H1 (cell line): Measurements from ENCODE around the gene FOXG1. TPM values are rescaled to one million over a fixed set of nuclear protein-coding genes. Genes with fewer than 3 reads are reported as not detected.

Experiments
- CTCF ChIA-PET: fragments of 300-600 bp; sonication (Branson Sonifier 250); formaldehyde crosslinking; loops from one replicate; lab custom pipeline; 2021; ENCODE audit not compliant: partially characterized antibody; lab: Charles Lee
- POLR2A ChIA-PET: fragments of 300-600 bp; sonication (Branson Sonifier 250); formaldehyde crosslinking; loops from one replicate; lab custom pipeline; 2021; ENCODE audit warnings: inconsistent platforms; ENCODE audit not compliant: partially characterized antibody; lab: Charles Lee
- DNase-seq, 2 experiments: peaks; one replicate each; pipeline versions ENCODE4 v3.0.0 to v3.0.0-alpha.2; 2010 to 2022; ENCODE audit warnings: low spot score in 2 of 2, low read depth in 1 of 2, mixed read lengths in 1 of 2
- FAIRE-seq: peaks from 2 replicates; lab custom pipeline; 2011; peaks lifted over from hg19 to GRCh38; lab: Jason Lieb, UNC
- H2AFZ ChIP-seq: 2 replicates; pipeline ENCODE4 v1.8.1; 2012; ENCODE audit warnings: low read length, inconsistent platforms
- H2AK5ac ChIP-seq: 2 replicates; pipeline ENCODE4 v1.6.1; 2013; ENCODE audit warnings: low read depth, low read length
- H2BK120ac ChIP-seq: replicated peaks from 2 replicates; pipeline ENCODE3; 2013; ENCODE audit warnings: low read depth, low read length, inconsistent platforms
- H2BK12ac ChIP-seq: 2 replicates; pipeline ENCODE4 v1.6.1; 2013; ENCODE audit warnings: low read depth, low read length
- H2BK15ac ChIP-seq: 2 replicates; pipeline ENCODE4 v1.6.1; 2013; ENCODE audit warnings: low read length
- H2BK20ac ChIP-seq: 2 replicates; pipeline ENCODE4 v1.6.1; 2013; ENCODE audit warnings: low read length
- H2BK5ac ChIP-seq: 2 replicates; pipeline ENCODE4 v1.6.1; 2013; ENCODE audit warnings: low read depth, low read length
- H3K14ac ChIP-seq: 2 replicates; pipeline ENCODE4 v1.6.1; 2013; ENCODE audit warnings: inconsistent platforms; ENCODE audit not compliant: insufficient read length
- H3K18ac ChIP-seq: 2 replicates; pipeline ENCODE4 v1.6.1; 2013; ENCODE audit warnings: low read length; ENCODE audit errors: extremely low read depth
- H3K23ac ChIP-seq: 2 replicates; pipeline ENCODE4 v1.6.1; 2013; ENCODE audit warnings: inconsistent platforms; ENCODE audit not compliant: insufficient read length
- H3K23me2 ChIP-seq: 2 replicates; pipeline ENCODE4 v1.6.1; 2013; ENCODE audit warnings: low read depth, low read length
- H3K27ac ChIP-seq: 2 replicates; pipeline ENCODE4 v1.6.1; 2011; ENCODE audit warnings: low read depth, low read length, inconsistent platforms
- H3K27me3 ChIP-seq, 4 experiments: replicated peaks in 1 of 4; 1 replicate in 1 of 4; 2 replicates in 3 of 4; pipeline versions ENCODE4 v1.6.1 to v1.8.1; 2011 to 2013; ENCODE audit warnings: low read length in 3 of 4, mild to moderate bottlenecking in 3 of 4, inconsistent platforms in 2 of 4, mixed read lengths in 2 of 4, moderate library complexity in 1 of 4; ENCODE audit not compliant: control insufficient read depth in 3 of 4, insufficient read depth in 3 of 4; ENCODE audit errors: extremely low read depth in 1 of 4
- H3K36me3 ChIP-seq, 4 experiments: 2 replicates each; pipeline versions ENCODE4 v1.6.1 to v1.8.1; 2011 to 2013; ENCODE audit warnings: mild to moderate bottlenecking in 4 of 4, low read length in 3 of 4, moderate library complexity in 2 of 4, control low read depth in 1 of 4, inconsistent platforms in 1 of 4; ENCODE audit not compliant: insufficient read depth in 4 of 4, control insufficient read depth in 2 of 4
- H3K4ac ChIP-seq: replicated peaks from 2 replicates; pipeline ENCODE3; 2013; ENCODE audit warnings: low read length, low read depth, mixed read lengths, inconsistent platforms; ENCODE audit not compliant: insufficient read length
- H3K4me1 ChIP-seq, 4 experiments: replicated peaks in 1 of 4; 1 replicate in 1 of 4; 2 replicates in 3 of 4; pipeline versions ENCODE4 v1.6.1 to v1.8.1; 2011 to 2013; ENCODE audit warnings: low read length in 3 of 4, inconsistent platforms in 2 of 4, mixed read lengths in 1 of 4; ENCODE audit not compliant: insufficient read depth in 4 of 4, control insufficient read depth in 3 of 4
- H3K4me2 ChIP-seq, 2 experiments: 2 replicates each; pipeline versions ENCODE4 v1.6.1 to v1.8.1; 2011 to 2013; ENCODE audit warnings: low read depth in 2 of 2, low read length in 2 of 2, control low read depth in 1 of 2, inconsistent platforms in 1 of 2, mild to moderate bottlenecking in 1 of 2; ENCODE audit not compliant: insufficient read depth in 1 of 2
- H3K4me3 ChIP-seq, 4 experiments: fragments of 200-600, 300-600 bp in 1 of 4; sonication (generic), shearing (Covaris generic), sonication (Bioruptor Twin) in 1 of 4; 2 replicates each; pipeline versions ENCODE4 v1.5.1 to v1.8.1; 2011 to 2016; ENCODE audit warnings: low read length in 4 of 4, low read depth in 3 of 4, control low read depth in 2 of 4, inconsistent platforms in 2 of 4, mild to moderate bottlenecking in 2 of 4, mixed read lengths in 1 of 4, moderate library complexity in 1 of 4; ENCODE audit not compliant: insufficient read depth in 2 of 4; ENCODE audit errors: extremely low read depth in 1 of 4
- H3K56ac ChIP-seq: replicated peaks from 2 replicates; pipeline ENCODE3; 2013; ENCODE audit warnings: low read depth, mild to moderate bottlenecking, mixed read lengths, low read length, inconsistent platforms; ENCODE audit not compliant: insufficient read length
- H3K79me1 ChIP-seq: 2 replicates; pipeline ENCODE4 v1.6.1; 2013; ENCODE audit warnings: low read depth, low read length, control low read depth
- H3K79me2 ChIP-seq, 2 experiments: 2 replicates each; pipeline versions ENCODE4 v1.6.1 to v1.8.1; 2012 to 2013; ENCODE audit warnings: low read length in 2 of 2, mild to moderate bottlenecking in 2 of 2, inconsistent platforms in 1 of 2; ENCODE audit not compliant: insufficient read depth in 2 of 2, control insufficient read depth in 1 of 2
- H3K9ac ChIP-seq, 4 experiments: replicated peaks in 1 of 4; 1 replicate in 1 of 4; 2 replicates in 3 of 4; pipeline versions ENCODE4 v1.6.1 to v1.8.1; 2011 to 2013; ENCODE audit warnings: low read depth in 3 of 4, low read length in 3 of 4, control low read depth in 2 of 4, mild to moderate bottlenecking in 2 of 4, moderate library complexity in 2 of 4, inconsistent platforms in 1 of 4; ENCODE audit errors: extremely low read depth in 1 of 4
- H3K9me3 ChIP-seq, 2 experiments: 2 replicates each; pipeline versions ENCODE4 v1.6.1 to v1.8.1; 2012 to 2013; ENCODE audit warnings: mild to moderate bottlenecking in 2 of 2, moderate library complexity in 2 of 2, control low read depth in 1 of 2, inconsistent platforms in 1 of 2, low read depth in 1 of 2, low read length in 1 of 2, mixed read lengths in 1 of 2; ENCODE audit not compliant: insufficient read depth in 2 of 2
- H4K20me1 ChIP-seq, 2 experiments: replicated peaks in 1 of 2; 2 replicates each; pipeline versions ENCODE3 to v1.8.1; 2011 to 2013; ENCODE audit warnings: inconsistent platforms in 2 of 2, low read length in 2 of 2, mild to moderate bottlenecking in 1 of 2; ENCODE audit not compliant: insufficient read depth in 2 of 2, control insufficient read depth in 1 of 2
- H4K5ac ChIP-seq: 2 replicates; pipeline ENCODE4 v1.6.1; 2013; ENCODE audit warnings: low read length, low read depth, mixed read lengths, inconsistent platforms; ENCODE audit not compliant: insufficient read length
- H4K8ac ChIP-seq: 2 replicates; pipeline ENCODE4 v1.8.0; 2013; ENCODE audit warnings: mild to moderate bottlenecking, moderate library complexity, low read length, inconsistent platforms; ENCODE audit not compliant: insufficient read depth; ENCODE audit errors: extremely low read depth
- H4K91ac ChIP-seq: replicated peaks from 2 replicates; pipeline ENCODE3; 2013; ENCODE audit warnings: low read length, mixed read lengths, inconsistent platforms; ENCODE audit not compliant: insufficient read length
- CEBPB ChIP-seq: IDR thresholded peaks from 2 replicates; pipeline ENCODE4 v1.6.1; 2012; ENCODE audit warnings: low read depth, low read length
- EZH2 ChIP-seq: fragments of 200-600 bp; sonication (generic); IDR thresholded peaks from 2 replicates; pipeline ENCODE4 v1.7.1; 2012; ENCODE audit warnings: low read depth, mild to moderate bottlenecking, moderate library complexity, low read length, inconsistent platforms; ENCODE audit not compliant: severe bottlenecking
- WGBS, 2 experiments: shearing (Covaris generic) in 1 of 2; methylation state at CpG; one replicate each; pipeline versions ENCODE4 v1.1.6 to v1.1.7; 2013 to 2015; ENCODE audit warnings: low lambda C conversion rate in 2 of 2, mixed read lengths in 2 of 2, inconsistent platforms in 1 of 2, low coverage in 1 of 2, missing lambda C conversion rate in 1 of 2; ENCODE audit not compliant: insufficient replicate concordance in 2 of 2, insufficient coverage in 1 of 2, insufficient read length in 1 of 2; ENCODE audit errors: extremely low coverage in 1 of 2, missing lambda C conversion rate in 1 of 2; 5-methylcytosine and 5-hydroxymethylcytosine counted together
- polyA plus RNA-seq, 7 experiments: library from polyadenylated mRNA; depleted of rRNA in 3 of 7; stranded (reverse) in 5 of 7; unstranded in 2 of 7; fragments of >200 nt in 5 of 7; fragments of 200-250 nt in 2 of 7; gene quantifications; 1 replicate in 5 of 7; 2 replicates in 1 of 7; 4 replicates in 1 of 7; pipeline versions ENCODE4 v1.2.1 to v1.2.3, GENCODE V29; 2011 to 2013; ENCODE audit warnings: missing spikeins in 2 of 7, mixed read lengths in 2 of 7
- total RNA-seq: library from RNA; stranded (reverse); fragmentation: NEBNext Ultra II Directional; extraction: Animal tissue kit (Norgen Biotek cat#: 25700); gene quantifications from 2 replicates; pipeline ENCODE4 v1.2.1, GENCODE V29; 2021

The FOXG1 gene
- total and polyA plus RNA-seq, 2 of the 8 experiments (the other 6 are each of a cell fraction or from before 2014, with no cell fraction given), result 0.03 to 0.24 TPM

- H3K4ac ChIP-seq, result no peak overlapping the region
- no peak overlapping the region for H3K18ac ChIP-seq
- no peaks in the 10 kb centered on the region for H3K4me1 ChIP-seq
- H3K9ac ChIP-seq, result no peak overlapping the region
- no peaks in the 10 kb centered on the region for H3K27me3 ChIP-seq
- 90% methylated on average over 1 of the region's 1 CpG; no CpG with 5 or more reads in 1 of the 2 experiments for WGBS, 2 experiments
- no peaks in the 10 kb centered on the region for H3K9me3 ChIP-seq
- TF ChIP-seq CEBPB, result 0 out of 2 replicates have a peak, but pooled peaks have one; percentile 29
- TF ChIP-seq EZH2, result no peak
- H3K79me2 ChIP-seq, result no peaks in the 10 kb centered on the region
- H2BK15ac ChIP-seq, result no peak overlapping the region
- no peaks in the 10 kb centered on the region for H3K23me2 ChIP-seq
- H4K20me1 ChIP-seq, result no peaks in the 10 kb centered on the region
- H3K56ac ChIP-seq, result no peak overlapping the region
- H3K36me3 ChIP-seq, result no peaks in the 10 kb centered on the region
- H2AFZ ChIP-seq, result no peak overlapping the region
- H3K23ac ChIP-seq, result no peak overlapping the region
- no peak overlapping the region for H4K91ac ChIP-seq
- FAIRE-seq, result no peak
- no peak for DNase-seq
- no peak overlapping the region for H2AK5ac ChIP-seq
- no peak overlapping the region for H4K5ac ChIP-seq
- ChIA-PET POLR2A (no interaction called here), CTCF (interaction anchor here (0.7 kb wide), 1 partner anchor 14 kb away, joined by 6 read pairs; no protein-coding TSS in a partner anchor)
- H3K14ac ChIP-seq, result no peak overlapping the region
- no peaks in the 10 kb centered on the region for H3K79me1 ChIP-seq
- H2BK20ac ChIP-seq, result no peak overlapping the region
- H4K8ac ChIP-seq, result no peak overlapping the region
- no peak overlapping the region for H2BK12ac ChIP-seq
- H3K4me2 ChIP-seq, result no peak overlapping the region
- H2BK5ac ChIP-seq, result no peak overlapping the region
- no peak overlapping the region for H3K27ac ChIP-seq
- no peak overlapping the region for H3K4me3 ChIP-seq
- H2BK120ac ChIP-seq, result no peak overlapping the region
Measured at GRCh38 chr14:28807518-28807917, 40.9 kb downstream of the FOXG1 start.
